ENCODE measurements around the gene PLXDC1. TPM values are rescaled to one million over a fixed set of nuclear protein-coding genes. Genes with fewer than 3 reads are reported as not detected.

PLXDC1 gene
- total RNA-seq, 1 donor from 2014 or later: 0.28 TPM

DNA sequence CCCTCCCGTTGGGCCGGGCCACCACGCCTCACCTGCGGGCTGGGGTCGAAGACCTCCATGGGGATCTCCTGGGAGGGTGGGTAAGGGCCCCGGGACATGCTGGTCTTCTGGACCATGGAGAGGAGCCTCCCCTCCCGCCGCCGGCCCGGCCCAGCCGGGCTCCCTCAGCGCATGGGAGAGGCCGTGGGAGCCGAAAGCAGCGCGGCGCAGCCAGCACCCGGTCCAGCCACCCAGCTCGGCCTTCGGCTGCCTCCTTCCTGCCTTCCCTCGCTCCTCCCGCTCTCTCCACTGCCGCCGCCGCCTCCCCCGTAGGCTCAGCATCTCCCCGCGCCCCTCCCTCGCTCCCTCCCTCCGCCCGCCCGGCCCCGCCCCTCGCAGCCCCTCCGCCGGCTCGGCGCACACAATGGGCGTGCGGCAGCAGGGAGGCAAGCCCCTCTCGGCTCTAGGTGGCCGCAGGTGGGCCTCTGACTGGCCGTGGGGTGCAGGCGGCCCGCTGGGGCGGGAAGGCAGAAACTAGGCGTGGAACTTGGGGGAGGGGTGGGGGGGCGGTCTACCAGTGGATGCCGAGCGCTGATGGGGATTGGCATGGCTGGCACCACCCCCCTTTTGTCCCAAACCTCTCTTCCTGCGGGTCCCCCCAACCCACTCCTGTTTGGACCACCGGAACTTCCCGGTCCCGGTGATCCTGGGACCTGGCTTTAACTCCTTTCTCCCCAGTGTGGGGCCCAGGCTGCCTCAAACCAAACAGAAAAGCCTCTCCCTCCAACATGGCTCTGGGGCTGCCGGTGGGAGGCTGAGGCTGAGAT, 46.1 kb upstream of the PLXDC1 start, which contains the start of gene CACNB1:
Gene CACNB1, minus strand, starts transcription at position 290 of the 806 bp plus-strand sequence. Its CDS starts 174 bp downstream, at position 116.
- peaks cover 48% of the 10 kb centered on the region for H3K4me1 Mint-ChIP-seq
- no peaks in the 10 kb centered on the region for H3K9me3 Mint-ChIP-seq
- H3K27me3 Mint-ChIP-seq (ENCODE audit: low read depth): no peaks in the 10 kb centered on the region
- peak within 1 kb of the TSS; percentile 92 for H3K4me3 Mint-ChIP-seq
- DNase-seq (ENCODE audit: low read depth, low spot score): peak; percentile 75
- peaks cover 10% of the 10 kb centered on the region for H3K36me3 Mint-ChIP-seq (ENCODE audit: low read depth)
- TF ChIP-seq, protein P1, sequence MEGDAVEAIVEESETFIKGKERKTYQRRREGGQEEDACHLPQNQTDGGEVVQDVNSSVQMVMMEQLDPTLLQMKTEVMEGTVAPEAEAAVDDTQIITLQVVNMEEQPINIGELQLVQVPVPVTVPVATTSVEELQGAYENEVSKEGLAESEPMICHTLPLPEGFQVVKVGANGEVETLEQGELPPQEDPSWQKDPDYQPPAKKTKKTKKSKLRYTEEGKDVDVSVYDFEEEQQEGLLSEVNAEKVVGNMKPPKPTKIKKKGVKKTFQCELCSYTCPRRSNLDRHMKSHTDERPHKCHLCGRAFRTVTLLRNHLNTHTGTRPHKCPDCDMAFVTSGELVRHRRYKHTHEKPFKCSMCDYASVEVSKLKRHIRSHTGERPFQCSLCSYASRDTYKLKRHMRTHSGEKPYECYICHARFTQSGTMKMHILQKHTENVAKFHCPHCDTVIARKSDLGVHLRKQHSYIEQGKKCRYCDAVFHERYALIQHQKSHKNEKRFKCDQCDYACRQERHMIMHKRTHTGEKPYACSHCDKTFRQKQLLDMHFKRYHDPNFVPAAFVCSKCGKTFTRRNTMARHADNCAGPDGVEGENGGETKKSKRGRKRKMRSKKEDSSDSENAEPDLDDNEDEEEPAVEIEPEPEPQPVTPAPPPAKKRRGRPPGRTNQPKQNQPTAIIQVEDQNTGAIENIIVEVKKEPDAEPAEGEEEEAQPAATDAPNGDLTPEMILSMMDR (conservative IDR thresholded peaks at IDR 0.05): no peak
- H3K27ac Mint-ChIP-seq (ENCODE audit: unreplicated experiment): no peak within 1 kb of the TSS

GRCh38 chr17:39196808-39197291, 45.4 kb upstream of the PLXDC1 start:
- no peak for DNase-seq (ENCODE audit: low read depth, low spot score)
- Mint-ChIP-seq H3K36me3 (ENCODE audit: low read depth) (peaks cover 8% of the 10 kb centered on the region), H3K4me1 (peaks cover 47% of the 10 kb centered on the region), H3K4me3 (peak overlapping the region; percentile 88), H3K27ac (ENCODE audit: unreplicated experiment) (no peak overlapping the region), H3K9me3 (no peaks in the 10 kb centered on the region), H3K27me3 (ENCODE audit: low read depth) (no peaks in the 10 kb centered on the region)
- TF ChIP-seq, protein P1 (conservative IDR thresholded peaks at IDR 0.05): no peak

- TF ChIP-seq, protein P1 (conservative IDR thresholded peaks at IDR 0.05): no peak
These were observed 44.9 kb upstream of the PLXDC1 start for GRCh38 chr17:39196241-39196807.

GRCh38 chr17:39195568-39196160, 44.2 kb upstream of the PLXDC1 start:
- no peak overlapping the region for H3K27ac Mint-ChIP-seq (ENCODE audit: unreplicated experiment)
- H3K4me3 Mint-ChIP-seq: peak overlapping the region; percentile 85
- DNase-seq (ENCODE audit: low read depth, low spot score): no peak
- H3K9me3 Mint-ChIP-seq: no peaks in the 10 kb centered on the region
- peaks cover 40% of the 10 kb centered on the region for H3K4me1 Mint-ChIP-seq
- TF ChIP-seq, protein P1 (conservative IDR thresholded peaks at IDR 0.05): no peak
- H3K27me3 Mint-ChIP-seq (ENCODE audit: low read depth): no peaks in the 10 kb centered on the region
- H3K36me3 Mint-ChIP-seq (ENCODE audit: low read depth): peaks cover 5% of the 10 kb centered on the region

More at GRCh38 chr17:39196241-39196807, 44.9 kb upstream of the PLXDC1 start:
- H3K4me1 Mint-ChIP-seq: peaks cover 47% of the 10 kb centered on the region
- peaks cover 8% of the 10 kb centered on the region for H3K36me3 Mint-ChIP-seq (ENCODE audit: low read depth)
- no peak overlapping the region for H3K27ac Mint-ChIP-seq (ENCODE audit: unreplicated experiment)
- no peak for DNase-seq (ENCODE audit: low read depth, low spot score)
- H3K4me3 Mint-ChIP-seq: peak overlapping the region; percentile 85
- H3K9me3 Mint-ChIP-seq: no peaks in the 10 kb centered on the region
- H3K27me3 Mint-ChIP-seq (ENCODE audit: low read depth): no peaks in the 10 kb centered on the region

GRCh38 chr17:39194985-39195524, 43.6 kb upstream of the PLXDC1 start:
- peak overlapping the region; percentile 85 for H3K4me3 Mint-ChIP-seq
- H3K9me3 Mint-ChIP-seq: no peaks in the 10 kb centered on the region
- H3K27me3 Mint-ChIP-seq (ENCODE audit: low read depth): no peaks in the 10 kb centered on the region
- H3K4me1 Mint-ChIP-seq: peaks cover 37% of the 10 kb centered on the region
- no peak overlapping the region for H3K27ac Mint-ChIP-seq (ENCODE audit: unreplicated experiment)
- H3K36me3 Mint-ChIP-seq (ENCODE audit: low read depth): peaks cover 5% of the 10 kb centered on the region
- TF ChIP-seq, protein P1 (conservative IDR thresholded peaks at IDR 0.05): no peak
- DNase-seq (ENCODE audit: low read depth, low spot score): no peak
